GM10266 (cell line): ENCODE results near the gene IL20.
A peak's percentile ranks its signal among the peaks of the same experiment; 100 is the strongest.

Experiments used
- DNase-seq: peaks from one replicate; pipeline ENCODE4 v3.0.0; 2012; ENCODE audit errors: extremely low spot score
- TF ChIP-seq, protein P1 (sequence below): IDR thresholded peaks from 2 replicates; pipeline ENCODE4 v1.5.1; 2012; ENCODE audit warnings: mild to moderate bottlenecking, low read depth; ENCODE audit not compliant: control insufficient read depth, insufficient read depth; ENCODE audit errors: missing control alignments

The IL20 gene

DNA sequence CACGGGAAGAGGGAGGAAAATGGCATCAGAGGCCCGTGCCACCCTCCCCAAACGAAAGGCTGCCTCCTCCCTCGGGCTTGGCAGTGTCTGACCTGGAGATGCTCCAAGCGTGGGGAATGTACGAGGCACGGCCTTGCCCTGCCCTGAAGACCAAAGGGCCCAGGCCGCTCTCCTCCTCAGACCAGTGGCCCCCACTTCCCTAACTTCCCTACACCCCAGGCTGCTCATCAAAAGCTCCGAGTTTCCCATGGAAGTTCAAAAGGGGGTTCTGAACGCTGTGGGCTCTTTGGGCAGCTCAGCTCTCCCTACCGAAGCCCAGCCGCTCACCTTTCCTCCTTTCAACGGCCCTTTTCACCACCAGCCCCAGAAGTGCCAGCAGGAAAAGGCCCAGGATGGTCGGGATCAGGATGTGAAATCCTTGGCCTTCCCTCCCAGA is 44.5 kb downstream of the IL20 start:
- TF ChIP-seq, protein P1, sequence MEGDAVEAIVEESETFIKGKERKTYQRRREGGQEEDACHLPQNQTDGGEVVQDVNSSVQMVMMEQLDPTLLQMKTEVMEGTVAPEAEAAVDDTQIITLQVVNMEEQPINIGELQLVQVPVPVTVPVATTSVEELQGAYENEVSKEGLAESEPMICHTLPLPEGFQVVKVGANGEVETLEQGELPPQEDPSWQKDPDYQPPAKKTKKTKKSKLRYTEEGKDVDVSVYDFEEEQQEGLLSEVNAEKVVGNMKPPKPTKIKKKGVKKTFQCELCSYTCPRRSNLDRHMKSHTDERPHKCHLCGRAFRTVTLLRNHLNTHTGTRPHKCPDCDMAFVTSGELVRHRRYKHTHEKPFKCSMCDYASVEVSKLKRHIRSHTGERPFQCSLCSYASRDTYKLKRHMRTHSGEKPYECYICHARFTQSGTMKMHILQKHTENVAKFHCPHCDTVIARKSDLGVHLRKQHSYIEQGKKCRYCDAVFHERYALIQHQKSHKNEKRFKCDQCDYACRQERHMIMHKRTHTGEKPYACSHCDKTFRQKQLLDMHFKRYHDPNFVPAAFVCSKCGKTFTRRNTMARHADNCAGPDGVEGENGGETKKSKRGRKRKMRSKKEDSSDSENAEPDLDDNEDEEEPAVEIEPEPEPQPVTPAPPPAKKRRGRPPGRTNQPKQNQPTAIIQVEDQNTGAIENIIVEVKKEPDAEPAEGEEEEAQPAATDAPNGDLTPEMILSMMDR = no peak

DNA sequence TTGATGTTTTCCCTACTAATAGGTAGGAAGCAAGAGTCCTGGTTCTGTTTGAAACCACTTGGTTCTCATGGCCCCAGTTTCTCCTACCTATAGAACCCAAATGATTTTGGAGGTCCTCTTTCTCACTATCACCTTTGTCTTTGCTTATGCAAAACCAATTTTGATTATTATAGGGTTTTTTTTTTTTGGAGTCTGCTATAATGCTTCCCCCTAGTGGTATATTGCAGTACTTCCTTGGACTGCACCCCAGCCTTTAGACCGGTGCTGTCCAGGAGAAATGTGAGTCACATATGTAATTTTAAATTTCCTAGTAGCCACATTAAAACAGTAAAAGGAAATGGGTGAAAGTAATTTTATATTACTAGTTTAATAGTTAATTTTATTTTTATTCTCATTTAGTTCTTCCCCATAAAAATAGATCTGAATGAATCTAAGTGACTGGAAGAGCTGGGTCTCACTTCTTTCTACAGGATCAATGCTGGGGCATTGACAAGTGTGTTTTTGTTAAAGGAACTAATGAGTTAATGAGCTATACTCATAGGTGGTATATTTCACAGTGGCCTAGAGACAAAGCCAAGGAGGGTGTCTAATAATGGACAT is 45.7 kb downstream of the IL20 start:
- DNase-seq = peak; percentile 66
- TF ChIP-seq, protein P1 = peak; percentile 59

More for the DNA sequence above, 44.5 kb downstream of the IL20 start:
- DNase-seq = no peak

DNA sequence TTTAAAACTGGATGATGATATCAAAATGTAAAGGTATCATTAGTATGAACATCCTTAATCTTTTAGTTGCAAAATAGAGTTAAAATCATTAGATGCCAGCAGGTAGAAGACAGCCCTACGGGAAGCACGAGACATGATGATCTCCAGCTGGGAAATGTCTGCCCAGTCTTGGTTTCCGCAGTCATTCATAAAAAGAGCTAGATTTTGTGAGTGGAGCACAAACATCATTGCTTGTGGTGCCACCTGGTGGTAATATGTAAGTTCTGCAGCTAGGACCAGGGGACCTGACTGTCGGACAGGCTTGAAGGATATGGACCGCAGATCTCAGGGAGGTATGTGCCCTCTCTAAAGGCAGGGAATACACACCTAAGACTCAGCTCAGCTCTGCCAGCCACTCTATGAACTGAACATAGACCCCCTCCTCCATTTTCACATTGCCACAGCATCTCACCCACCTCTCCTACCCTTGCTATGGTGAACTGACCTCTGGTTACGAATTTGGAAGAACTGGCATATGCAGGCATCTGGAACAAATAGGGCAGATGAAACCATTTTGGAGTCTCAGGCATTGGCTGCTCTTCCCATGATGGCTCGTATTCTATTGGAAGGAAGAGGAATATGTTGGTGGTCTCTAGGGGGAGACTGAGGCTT is 47.1 kb downstream of the IL20 start:
- DNase-seq = peak; percentile 81
- TF ChIP-seq, protein P1 = peak; percentile 88

DNA sequence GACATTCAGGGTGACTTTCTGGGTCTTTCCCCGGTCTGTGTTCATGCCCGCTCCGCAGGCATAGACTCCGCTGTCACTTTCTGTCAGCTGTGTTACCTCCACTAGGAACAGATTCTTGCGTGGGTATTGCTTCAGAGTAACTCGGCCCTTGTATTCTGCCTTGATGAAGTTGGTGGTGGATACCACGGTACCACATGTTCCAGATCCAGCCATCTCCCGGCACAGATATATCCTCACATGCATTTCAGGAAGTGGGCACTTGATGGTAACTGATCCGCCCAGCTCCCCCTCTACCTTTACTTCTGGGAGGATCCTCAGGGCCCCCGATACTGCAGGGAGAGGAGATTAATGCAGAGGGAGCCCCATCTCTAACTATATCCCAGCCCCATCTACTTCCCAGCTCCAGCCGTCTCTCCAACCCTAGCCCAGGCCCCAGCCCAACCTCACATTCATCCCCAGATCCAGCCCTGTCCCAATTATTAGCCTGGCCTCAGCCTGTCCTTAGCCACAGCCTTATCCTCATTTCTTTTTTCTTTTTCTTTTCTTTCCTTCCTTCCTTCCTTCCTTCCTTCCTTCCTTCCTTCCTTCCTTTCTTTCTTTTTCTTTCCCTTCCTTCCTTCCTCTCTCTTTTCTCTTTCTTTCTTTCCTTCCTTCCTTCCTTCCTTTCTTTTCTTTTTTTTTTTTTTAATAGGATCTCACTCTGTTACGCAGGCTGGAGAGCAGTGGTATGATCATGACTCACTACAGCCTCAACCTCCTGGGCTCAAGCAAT is 48.5 kb downstream of the IL20 start:
- TF ChIP-seq, protein P1 = no peak
- DNase-seq = no peak

DNA sequence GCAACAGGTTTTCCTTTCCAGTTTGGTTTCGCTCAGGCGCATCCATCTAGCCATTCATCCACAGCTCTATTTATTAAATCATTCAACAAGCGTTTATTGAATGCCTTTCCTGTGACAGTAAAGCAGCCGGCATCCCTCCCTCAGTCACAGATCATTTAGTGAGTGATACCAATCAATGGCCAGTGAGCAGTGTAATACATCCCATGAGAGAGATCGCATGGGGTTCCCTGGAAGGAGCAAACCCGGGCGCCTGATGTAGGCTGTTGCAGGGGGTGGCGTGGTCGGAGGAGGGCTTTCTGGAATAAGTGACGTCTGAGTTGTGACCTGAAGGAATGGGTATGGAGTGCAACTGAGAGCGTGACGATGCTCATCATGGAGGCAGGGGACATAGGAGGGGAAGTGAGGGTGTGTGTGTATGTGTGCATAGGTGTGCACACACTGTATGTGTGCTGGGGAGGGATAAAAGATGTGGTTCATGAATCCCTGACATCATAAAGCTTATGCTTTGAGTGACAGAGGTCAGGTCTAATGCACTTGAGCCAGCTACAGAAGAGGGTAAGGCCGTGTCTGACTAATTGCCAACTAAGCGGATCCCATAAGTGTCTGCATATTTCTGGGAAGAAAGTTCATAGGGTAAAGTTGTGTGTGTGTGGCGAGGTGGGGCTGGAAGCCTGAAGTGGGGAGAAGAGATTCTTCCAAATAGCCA is 49.8 kb downstream of the IL20 start:
- TF ChIP-seq, protein P1 = no peak

DNA sequence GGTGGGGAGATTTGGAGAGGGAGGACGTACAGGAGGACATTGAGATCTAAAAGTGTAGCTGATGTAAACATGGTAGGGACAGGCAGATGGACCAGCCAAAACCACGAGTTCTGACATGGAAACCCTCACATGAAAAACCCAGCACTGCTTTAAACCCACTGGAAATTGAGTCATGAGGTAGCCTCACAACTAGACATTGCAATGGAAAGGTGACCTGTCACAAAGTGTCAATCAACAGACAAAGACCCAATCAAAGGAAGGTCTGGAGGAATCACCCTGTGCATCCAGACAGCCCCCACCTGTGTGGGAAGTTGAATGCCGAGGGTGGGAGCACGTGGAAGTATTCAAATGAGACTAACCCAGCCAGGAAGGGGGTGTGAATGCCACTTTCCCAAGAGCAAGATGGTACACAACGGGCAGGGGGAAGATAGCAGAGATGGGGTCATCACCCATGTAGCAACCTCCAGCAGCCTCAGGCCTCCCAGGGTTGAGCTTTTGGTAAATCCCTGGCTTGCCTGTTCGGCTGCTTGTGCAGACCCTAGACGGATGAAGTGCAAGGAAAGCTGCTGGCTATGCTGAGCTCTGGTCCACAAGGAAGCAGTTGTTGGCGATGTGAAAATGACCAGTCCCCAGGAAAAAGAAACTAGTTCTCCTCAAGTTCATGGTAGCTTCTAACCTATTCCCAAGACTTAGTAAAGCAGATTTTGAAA is 50.7 kb downstream of the IL20 start:
- no peak for DNase-seq
- TF ChIP-seq, protein P1 = no peak

More for the DNA sequence above, 49.8 kb downstream of the IL20 start:
- no peak for DNase-seq
